ENCODE results near the gene MYO1G.
A peak's percentile ranks its signal among the peaks of the same experiment; 100 is the strongest.

Gene MYO1G

GRCh38 chr7:44930921-44931320 is 47.9 kb downstream of the MYO1G start:
- no peak for DNase-seq (ENCODE audit: low read depth)
- TF ChIP-seq CTCF (IDR thresholded peaks at IDR 0.05; ENCODE audit: control insufficient read depth, insufficient read depth, low read depth, low read length, missing control alignments), result no peak
- H3K4me3 ChIP-seq (ENCODE audit: control insufficient read depth, low read depth, low read length), result no peak overlapping the region

DNA sequence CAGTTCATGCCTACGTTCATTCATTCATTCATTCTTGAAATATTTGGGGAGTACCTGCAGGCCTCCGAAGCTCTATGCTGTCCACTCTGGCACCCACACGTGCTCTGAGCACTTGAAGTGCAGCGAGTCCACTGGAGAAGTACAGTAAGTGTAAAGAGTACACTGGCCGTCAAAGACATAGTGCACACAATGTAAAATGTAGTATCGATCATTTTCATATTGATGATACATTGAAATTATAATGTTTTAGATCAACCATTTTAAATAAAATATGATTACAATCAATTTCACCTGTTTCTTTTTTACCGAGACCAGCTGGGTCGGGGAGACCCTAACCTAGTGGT is 56.5 kb downstream of the MYO1G start:
- no peak overlapping the region for H3K4me3 ChIP-seq (ENCODE audit: control insufficient read depth, low read depth, low read length)
- no peak for TF ChIP-seq CTCF (IDR thresholded peaks at IDR 0.05; ENCODE audit: control insufficient read depth, insufficient read depth, low read depth, low read length, missing control alignments)
- DNase-seq (ENCODE audit: low read depth), result no peak

- no peak overlapping the region for H3K4me3 ChIP-seq (ENCODE audit: control insufficient read depth, low read depth, low read length)
- peak; percentile 89 for TF ChIP-seq CTCF (IDR thresholded peaks at IDR 0.05; ENCODE audit: control insufficient read depth, insufficient read depth, low read depth, low read length, missing control alignments)
- DNase-seq (ENCODE audit: low read depth), result peak; percentile 7
These were observed 57.0 kb downstream of the MYO1G start for GRCh38 chr7:44921607-44922350.

- no peak overlapping the region for H3K4me3 ChIP-seq (ENCODE audit: control insufficient read depth, low read depth, low read length)
- DNase-seq (ENCODE audit: low read depth), result no peak
- TF ChIP-seq CTCF (IDR thresholded peaks at IDR 0.05; ENCODE audit: control insufficient read depth, insufficient read depth, low read depth, low read length, missing control alignments), result no peak
These were observed 58.7 kb downstream of the MYO1G start for GRCh38 chr7:44920119-44920518.

- no peak for DNase-seq (ENCODE audit: low read depth)
- no peak overlapping the region for H3K4me3 ChIP-seq (ENCODE audit: control insufficient read depth, low read depth, low read length)
These were observed 60.8 kb downstream of the MYO1G start for GRCh38 chr7:44918029-44918428.

GRCh38 chr7:44917465-44917864 is 61.4 kb downstream of the MYO1G start:
- no peak overlapping the region for H3K4me3 ChIP-seq (ENCODE audit: control insufficient read depth, low read depth, low read length)
- TF ChIP-seq CTCF (IDR thresholded peaks at IDR 0.05; ENCODE audit: control insufficient read depth, insufficient read depth, low read depth, low read length, missing control alignments), result no peak
- no peak for DNase-seq (ENCODE audit: low read depth)

More at GRCh38 chr7:44918029-44918428, 60.8 kb downstream of the MYO1G start:
- TF ChIP-seq CTCF (IDR thresholded peaks at IDR 0.05; ENCODE audit: control insufficient read depth, insufficient read depth, low read depth, low read length, missing control alignments), result no peak
